ENCODE data around the gene SPATA13. TPM values are rescaled to one million over a fixed set of nuclear protein-coding genes. Genes with fewer than 3 reads are reported as not detected.

SPATA13 gene
- total RNA-seq, 1 donor from 2014 or later = 30.6 TPM

DNA sequence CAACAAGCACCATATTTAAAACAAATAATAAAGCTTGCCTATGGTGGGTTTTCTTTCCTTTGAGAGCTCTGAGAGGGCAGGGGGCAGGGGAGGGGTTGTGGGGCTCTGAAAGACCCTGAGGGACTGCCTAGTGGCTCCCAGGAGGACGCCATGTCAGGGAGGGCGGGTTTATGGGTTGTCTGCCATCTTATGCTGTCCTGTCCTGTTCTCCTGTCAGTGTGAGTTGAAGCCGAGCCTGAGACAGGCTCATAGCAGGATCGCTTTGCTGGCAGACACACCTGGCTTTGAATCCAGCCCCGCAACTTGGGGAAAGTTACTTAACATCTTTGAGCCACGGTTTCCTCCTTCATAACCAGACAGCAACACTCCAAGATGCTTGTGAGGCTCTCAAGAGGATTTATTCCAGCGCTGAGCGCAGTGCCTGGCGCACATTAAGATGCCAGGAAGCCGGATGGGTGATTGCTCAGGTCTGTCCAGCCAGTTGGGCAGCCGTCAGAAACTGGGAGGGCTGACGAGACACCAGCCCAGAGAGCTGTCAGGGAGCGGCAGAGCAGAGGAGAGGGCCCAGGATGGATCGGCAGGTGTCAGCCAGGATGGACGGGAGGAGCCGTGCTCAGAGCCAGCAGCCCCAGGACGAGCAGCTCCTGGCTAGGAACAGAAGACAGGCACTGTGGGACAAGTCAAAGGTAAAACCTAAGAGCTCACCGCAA, 112.1 kb downstream of the SPATA13 start:
- DNase-seq (ENCODE audit: low spot score in 2 of 2) (no peak), FAIRE-seq (no peak)

DNA sequence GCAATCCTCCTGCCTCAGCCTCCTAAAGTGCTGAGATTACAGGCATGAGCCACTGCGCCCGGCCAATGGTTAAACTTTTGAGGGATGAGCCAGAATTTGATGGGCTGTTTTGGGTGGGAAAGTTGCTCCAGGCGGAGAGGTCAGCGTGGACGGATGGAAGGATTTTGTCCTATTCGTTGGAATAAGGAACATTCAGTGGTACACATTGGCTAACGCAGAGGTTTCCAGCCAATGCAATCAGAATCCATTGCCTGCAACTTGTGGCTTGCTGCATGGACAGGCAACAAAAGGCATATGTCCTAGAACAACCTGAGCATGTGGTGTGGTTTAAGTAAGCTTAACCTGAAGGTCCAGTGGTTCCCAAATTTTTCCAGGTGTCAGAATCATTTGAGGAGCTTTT, 113.4 kb downstream of the SPATA13 start:
- FAIRE-seq (no peak), DNase-seq (ENCODE audit: low spot score in 2 of 2) (no peak)

DNA sequence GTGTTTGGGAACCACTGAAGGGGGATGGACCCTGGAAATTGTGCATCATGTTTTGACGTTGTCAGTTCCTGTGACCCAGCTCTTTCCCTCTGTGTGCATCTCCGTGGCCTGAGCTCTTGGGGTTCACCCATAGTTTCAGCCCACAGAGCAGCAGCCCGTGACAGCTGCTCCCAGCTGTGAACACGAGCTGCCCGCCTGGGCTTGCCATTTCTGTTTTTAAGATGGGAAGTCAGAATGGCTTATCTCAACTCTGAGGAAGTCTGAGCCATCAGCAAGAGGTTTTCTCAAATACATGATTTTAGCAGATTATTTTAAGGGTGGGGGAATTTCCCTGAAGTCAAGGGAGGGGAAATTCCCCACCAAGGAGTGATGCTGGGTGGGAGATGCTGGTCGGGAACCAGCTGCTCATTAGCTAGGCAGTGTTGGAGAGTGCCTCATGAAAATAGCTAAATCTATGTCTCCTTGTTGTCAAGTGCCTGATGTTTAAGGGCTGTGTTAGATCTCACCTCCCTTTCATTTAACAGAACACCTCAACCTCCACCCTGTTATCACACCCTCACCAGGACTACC, 114.0 kb downstream of the SPATA13 start:
- FAIRE-seq = no peak
- DNase-seq (ENCODE audit: low spot score in 2 of 2) = no peak

DNA sequence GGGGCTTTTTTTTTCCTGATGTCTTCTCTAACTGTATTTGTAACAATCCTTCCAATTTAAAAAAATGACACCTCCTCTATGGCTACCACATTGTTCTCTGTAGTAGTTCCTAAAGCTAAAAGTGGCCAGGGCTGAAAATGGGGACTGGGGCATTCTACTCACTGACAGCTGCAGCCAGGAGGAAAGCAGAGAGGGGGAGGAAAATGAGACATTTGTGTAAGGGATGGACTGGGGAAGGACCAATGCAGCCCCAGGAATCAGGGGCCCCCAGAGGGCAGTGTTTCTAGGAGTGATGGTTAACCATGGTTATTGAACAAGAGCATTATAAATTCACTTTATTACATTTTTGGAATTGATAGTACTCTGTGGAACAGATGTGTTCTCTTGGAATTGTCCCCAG, 114.5 kb downstream of the SPATA13 start:
- DNase-seq (ENCODE audit: low spot score in 2 of 2) = no peak
- FAIRE-seq = no peak

- FAIRE-seq (no peak), DNase-seq (ENCODE audit: low spot score in 2 of 2) (no peak)
Measured at GRCh38 chr13:24276306-24276705, 115.8 kb downstream of the SPATA13 start.

DNA sequence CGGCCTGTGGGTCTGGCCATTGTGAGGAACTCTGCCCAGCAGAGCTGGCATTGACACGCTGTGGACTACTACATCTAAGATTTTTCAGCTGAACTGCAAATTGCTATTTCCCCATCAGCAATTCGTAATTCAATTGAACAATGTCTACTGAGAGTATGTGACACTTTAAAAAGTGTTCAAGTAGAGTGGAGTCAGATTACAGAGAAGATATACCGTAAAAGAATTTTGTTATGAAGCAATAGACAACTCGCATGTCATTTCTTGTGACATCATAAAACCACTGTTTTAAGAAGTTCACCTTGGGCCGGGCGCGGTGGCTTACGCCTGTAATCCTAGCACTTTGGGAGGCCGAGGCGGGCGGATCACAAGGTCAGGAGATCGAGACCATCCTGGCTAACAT, 116.3 kb downstream of the SPATA13 start:
- DNase-seq (ENCODE audit: low spot score in 2 of 2) (no peak), FAIRE-seq (no peak)

DNA sequence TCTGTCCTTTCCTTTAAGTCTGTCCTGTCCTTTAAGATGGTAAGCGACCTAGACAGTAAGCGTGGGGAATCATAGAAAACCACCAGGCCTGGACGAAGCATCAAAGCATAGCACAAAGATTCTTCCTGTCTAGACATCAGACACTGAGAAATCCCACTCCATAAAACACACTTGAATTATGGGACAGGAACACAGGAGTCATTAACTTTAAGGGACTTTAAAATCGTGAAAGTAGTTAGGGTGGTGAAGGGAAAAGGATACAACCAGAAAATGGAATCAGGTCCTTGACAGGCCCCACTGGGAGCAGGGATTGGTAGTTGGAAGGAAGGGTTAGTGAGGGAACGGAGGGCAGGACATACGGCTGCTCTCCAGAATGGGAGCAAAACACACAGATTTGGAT, 117.2 kb downstream of the SPATA13 start:
- no peak for DNase-seq (ENCODE audit: low spot score in 2 of 2)
- no peak for FAIRE-seq

DNA sequence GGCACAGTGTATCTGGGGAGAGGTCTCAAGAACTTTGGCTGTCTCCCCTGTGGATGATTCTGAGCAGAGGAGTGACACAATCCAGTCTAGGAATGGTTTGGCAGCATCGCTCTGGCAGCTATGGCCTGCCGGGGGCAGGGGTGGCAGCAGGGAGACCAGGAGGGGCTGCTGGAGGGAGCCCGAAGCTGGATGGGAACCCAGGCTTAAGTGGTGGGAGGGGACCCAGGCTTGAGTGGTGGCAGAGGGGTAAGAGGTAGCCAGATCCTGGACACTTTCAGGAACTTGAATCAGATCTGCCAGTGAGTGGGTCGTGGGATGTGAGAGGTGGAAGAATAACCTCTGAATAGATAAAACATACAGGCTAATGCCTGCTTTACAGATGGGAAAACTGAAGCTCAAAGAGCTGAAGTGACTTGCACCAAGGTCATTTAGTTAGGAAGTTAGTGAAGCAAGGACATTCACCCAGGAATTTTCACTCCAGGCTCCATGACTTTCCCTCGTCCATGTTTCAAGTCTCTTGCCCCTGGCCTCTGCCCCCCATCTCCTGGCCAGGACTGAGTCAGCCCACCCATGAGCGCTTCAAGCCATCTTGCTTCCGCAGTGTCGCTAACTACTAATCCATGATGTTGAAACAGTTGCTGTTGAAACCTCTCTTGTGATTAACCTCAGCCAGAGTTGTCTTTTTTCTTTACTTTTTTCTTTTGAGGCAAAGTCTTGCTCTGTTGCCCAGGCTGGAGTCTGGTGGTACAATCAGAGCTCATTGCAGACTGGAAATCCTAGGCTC, 119.0 kb downstream of the SPATA13 start:
- FAIRE-seq (no peak), DNase-seq (ENCODE audit: low spot score in 2 of 2) (no peak)

DNA sequence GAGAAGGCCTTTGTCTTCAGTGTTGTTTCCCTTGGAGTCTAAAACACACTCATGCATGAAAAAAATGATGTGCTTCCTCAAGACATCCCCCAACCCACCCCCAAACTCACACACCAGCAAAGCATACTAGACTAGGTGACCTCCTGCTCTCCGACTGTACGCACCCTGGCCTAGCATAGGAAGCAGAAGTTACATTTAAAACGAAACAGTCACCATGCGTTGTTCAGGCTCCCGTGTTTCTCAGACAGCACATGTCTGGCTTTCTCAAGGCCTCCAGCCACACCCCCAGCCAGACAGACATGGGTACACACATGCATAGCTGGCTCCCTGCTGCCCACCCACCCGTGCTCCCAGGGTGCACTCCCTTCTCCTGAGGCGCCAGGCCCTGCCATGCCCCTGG, 120.2 kb downstream of the SPATA13 start:
- DNase-seq (ENCODE audit: low spot score in 2 of 2) = no peak
- no peak for FAIRE-seq

- no peak for DNase-seq (ENCODE audit: low spot score in 2 of 2)
- FAIRE-seq = no peak
Measured at GRCh38 chr13:24281188-24282008, 120.9 kb downstream of the SPATA13 start.

DNA sequence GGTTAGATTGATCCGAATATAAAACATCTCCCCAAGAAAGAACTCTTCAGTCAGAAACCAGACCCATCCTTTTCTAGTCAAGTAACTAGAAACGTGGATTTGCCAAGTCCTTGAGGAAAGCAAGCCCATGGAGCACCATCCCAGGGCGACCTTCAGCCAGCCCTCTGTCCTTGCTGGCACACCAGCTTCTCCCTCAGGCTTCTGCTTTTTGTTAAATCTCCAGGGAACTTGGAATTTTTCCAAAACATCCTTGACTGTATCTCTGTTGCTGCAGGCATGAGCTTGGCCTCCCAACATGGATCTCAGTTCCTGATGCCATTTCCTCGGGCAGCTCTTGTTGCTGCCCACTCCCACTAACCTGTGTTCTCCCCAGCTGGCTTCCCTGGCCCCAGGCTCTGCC, 121.7 kb downstream of the SPATA13 start:
- no peak for FAIRE-seq

DNA sequence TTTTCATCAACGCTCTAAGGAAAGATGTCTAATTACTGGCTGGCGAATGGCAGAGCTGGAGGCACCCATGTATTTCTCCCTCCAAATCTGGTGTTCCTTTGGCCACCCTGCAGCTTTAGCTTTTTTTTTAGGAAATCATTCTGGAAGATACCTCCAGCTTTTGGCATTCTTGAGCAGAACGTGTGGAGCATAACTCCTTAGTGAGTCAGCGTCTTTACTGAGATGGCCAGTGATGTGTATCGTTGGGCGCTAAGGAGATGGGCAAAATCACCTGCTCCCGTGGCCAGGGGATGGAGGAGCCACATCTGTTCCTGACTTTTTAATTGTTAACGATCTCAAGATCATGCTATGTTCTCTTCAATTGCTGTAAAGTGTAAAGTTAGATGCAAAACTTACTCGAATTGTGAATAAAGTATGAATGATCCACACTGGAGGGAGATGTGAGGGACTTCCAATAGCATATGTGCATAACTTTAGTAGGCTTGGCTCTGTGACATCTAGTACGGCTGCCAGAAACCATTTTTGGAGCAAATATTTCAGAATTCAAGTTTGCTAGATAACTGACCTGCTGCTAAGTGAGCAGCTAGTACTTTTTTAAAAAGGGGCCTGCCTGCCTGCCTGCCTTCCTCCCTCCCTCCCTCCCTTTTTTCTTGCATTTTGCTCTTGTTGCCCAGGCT, 124.5 kb downstream of the SPATA13 start:
- FAIRE-seq = no peak
- DNase-seq (ENCODE audit: low spot score in 2 of 2) = no peak

More for the DNA sequence above, 121.7 kb downstream of the SPATA13 start:
- no peak for DNase-seq (ENCODE audit: low spot score in 2 of 2)

DNA sequence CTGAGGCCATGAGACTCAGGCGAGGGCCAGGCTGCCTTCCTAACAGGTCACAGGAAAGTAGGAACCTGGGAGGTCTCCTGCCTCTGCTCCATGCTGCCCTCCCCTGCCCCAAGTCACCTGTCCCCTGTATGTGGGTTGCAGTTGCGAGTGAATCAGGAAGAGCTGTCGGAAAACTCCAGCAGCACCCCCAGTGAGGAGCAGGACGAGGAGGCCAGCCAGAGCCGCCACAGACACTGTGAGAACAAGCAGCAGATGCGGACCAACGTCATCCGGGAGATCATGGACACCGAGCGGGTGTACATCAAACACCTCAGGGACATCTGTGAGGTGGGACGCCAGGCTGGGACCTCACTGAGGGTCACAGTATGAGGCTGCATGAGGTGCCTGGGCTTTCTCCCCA, 126.1 kb downstream of the SPATA13 start:
- DNase-seq (ENCODE audit: low spot score in 2 of 2) (no peak), FAIRE-seq (no peak)

- FAIRE-seq (no peak), DNase-seq (ENCODE audit: low spot score in 2 of 2) (no peak)
Measured at GRCh38 chr13:24287748-24288287, 127.3 kb downstream of the SPATA13 start.

- DNase-seq (ENCODE audit: low spot score in 2 of 2) (no peak), FAIRE-seq (no peak)
Measured at GRCh38 chr13:24288870-24289269, 128.3 kb downstream of the SPATA13 start.

- FAIRE-seq = no peak
- no peak for DNase-seq (ENCODE audit: low spot score in 2 of 2)
Measured at GRCh38 chr13:24290280-24290932, 129.9 kb downstream of the SPATA13 start.

DNA sequence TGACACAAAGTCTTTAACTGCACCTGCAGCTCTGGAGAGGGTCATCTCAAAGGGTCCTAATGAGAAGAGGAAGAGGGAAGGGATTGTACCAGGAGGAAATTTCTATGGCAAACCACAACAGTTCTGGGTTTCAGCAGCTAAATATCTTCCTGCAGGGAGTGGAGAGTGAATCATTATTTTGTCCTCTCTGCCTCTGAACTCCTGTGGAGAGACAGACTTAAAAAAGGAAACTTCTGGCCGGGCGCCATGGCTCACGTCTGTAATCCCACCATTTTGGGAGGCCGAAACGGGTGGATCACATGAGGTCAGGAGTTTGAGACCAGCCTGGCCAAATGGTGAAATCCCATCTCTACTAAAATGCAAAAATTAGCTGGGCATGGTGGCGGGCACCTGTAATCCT, 132.0 kb downstream of the SPATA13 start:
- no peak for FAIRE-seq

DNA sequence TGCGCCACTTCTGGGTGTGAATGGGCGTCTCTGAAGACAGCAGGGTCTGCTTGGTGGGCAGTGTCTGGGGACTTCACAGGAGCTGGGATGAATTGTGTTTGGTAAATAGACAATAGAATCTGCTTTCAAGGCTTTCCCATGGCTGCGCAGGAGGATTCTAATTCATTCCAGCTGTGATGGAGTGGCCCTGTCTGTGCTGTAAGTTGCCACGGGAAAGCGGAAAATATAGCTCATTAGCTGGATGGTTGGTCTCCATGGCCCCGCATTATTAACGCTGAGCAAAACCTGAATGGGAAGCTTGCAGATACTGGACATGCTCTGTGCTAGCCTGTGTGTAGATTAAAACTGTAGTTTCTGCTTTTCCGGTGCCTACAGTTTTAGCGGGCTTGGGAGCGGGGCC, 133.2 kb downstream of the SPATA13 start:
- DNase-seq (ENCODE audit: low spot score in 2 of 2) (no peak), FAIRE-seq (no peak)

More for the DNA sequence above, 132.0 kb downstream of the SPATA13 start:
- DNase-seq (ENCODE audit: low spot score in 2 of 2) = no peak

DNA sequence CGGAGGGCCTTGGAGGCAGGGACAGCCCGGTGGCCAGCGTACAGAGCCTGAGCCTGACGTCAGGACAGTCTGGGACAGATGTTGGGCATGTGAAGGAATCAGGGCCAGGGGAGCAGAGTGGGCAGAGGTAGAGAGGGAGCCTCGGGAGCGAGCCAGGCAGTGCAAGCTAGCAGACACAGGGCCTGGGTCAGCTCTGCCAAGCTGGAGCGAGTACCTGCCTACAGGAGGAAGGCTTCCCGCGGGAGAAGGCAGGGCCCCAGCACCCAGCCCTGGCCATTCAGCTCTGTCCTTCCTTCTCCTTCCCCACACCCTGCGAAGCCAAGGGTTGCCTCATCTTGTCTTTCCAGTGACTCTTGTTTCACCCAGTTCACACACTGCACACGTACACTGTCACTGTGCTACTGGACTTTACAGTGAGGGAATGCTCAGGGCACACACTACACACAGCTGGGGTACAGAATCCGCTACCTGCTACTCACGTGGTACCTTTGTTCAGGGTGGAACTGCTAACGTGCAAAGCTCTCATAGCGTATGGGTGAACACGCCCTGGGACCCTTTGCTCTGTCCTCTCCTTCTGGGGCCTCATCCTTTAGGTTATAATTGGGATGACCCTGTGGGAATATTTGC, 139.1 kb downstream of the SPATA13 start:
- DNase-seq (ENCODE audit: low spot score in 2 of 2) (no peak), FAIRE-seq (no peak)
